ENCODE data around the gene UCK1. TPM values are rescaled to one million over a fixed set of nuclear protein-coding genes. Genes with fewer than 3 reads are reported as not detected.

UCK1 gene
- total RNA-seq, 2 donors from 2014 or later, result 22.6 to 29.5 TPM

Other genes starting within 250 kb of the UCK1 start
- 1 to 10 TPM in 1 of 2 donors, under 1 TPM in 1; 0.43 to 1.1 TPM for gene PLPP7, start 241.5 kb downstream of the UCK1 start, total RNA-seq
- gene PRRC2B, start 137.2 kb downstream of the UCK1 start, total RNA-seq, result 100 to 1,000 TPM; 110 to 114 TPM
- 10 to 100 TPM; 30.9 to 31.0 TPM for gene POMT1, start 28.3 kb downstream of the UCK1 start, total RNA-seq
- 1 to 10 TPM; 3.5 to 4.1 TPM for gene PRRT1B, start 14.3 kb upstream of the UCK1 start, total RNA-seq
- 10 to 100 TPM; 61.2 to 75.0 TPM for gene RAPGEF1, start 208.8 kb upstream of the UCK1 start, total RNA-seq

Data from left colon (tissue), 2 donors.